GM12878 (cell line): ENCODE measurements around the gene DNAH9.

Experiments used
- BHLHE40 ChIP-seq, 2 experiments: fragments of 450-650 bp in 1 of 2; IDR thresholded peaks; 2 replicates each; pipeline ENCODE4 v1.6.1; 2011 to 2017; ENCODE audit warnings: low read depth in 2 of 2, borderline replicate concordance in 1 of 2, improper control_type of control experiment in 1 of 2, low read length in 1 of 2, mild to moderate bottlenecking in 1 of 2
- CTCF ChIP-seq, 3 experiments: IDR thresholded peaks in 2 of 3; conservative IDR thresholded peaks in 1 of 3; 2 replicates each; pipeline ENCODE4 v1.5.1; 2011; ENCODE audit warnings: low read depth in 3 of 3, low read length in 3 of 3, mild to moderate bottlenecking in 3 of 3, control low read depth in 2 of 3, moderate library complexity in 2 of 3, inconsistent platforms in 1 of 3, mixed read lengths in 1 of 3; ENCODE audit not compliant: control insufficient read depth in 2 of 3, insufficient read depth in 1 of 3; ENCODE audit errors: extremely low read depth in 1 of 3
- EZH2 ChIP-seq: IDR thresholded peaks from 2 replicates; pipeline ENCODE4 v1.6.1; 2012; ENCODE audit warnings: low read depth, mild to moderate bottlenecking, control low read depth, inconsistent platforms, low read length, borderline replicate concordance; ENCODE audit not compliant: control insufficient read depth
- GATAD2B ChIP-seq: fragments of 450-650 bp; conservative IDR thresholded peaks from 2 replicates; pipeline ENCODE4 v1.6.1; 2017; ENCODE audit warnings: low read depth, mild to moderate bottlenecking, moderate library complexity
- NBN ChIP-seq: fragments of 450-650 bp; IDR thresholded peaks from 2 replicates; pipeline ENCODE4 v1.6.1; 2016
- POLR2A ChIP-seq: IDR thresholded peaks from 2 replicates; pipeline ENCODE4 v1.6.1; 2011; ENCODE audit warnings: low read depth, mild to moderate bottlenecking, low read length
- POLR2AphosphoS5 ChIP-seq: IDR thresholded peaks from 2 replicates; pipeline ENCODE4 v1.6.1; 2011; ENCODE audit warnings: mild to moderate bottlenecking, low read length, inconsistent platforms
- REST ChIP-seq: IDR thresholded peaks from 2 replicates; pipeline ENCODE4 v1.6.1; 2012; ENCODE audit warnings: mild to moderate bottlenecking, low read depth, low read length
- SIN3A ChIP-seq: IDR thresholded peaks from 2 replicates; pipeline ENCODE4 v1.6.1; 2012; ENCODE audit warnings: low read depth, low read length, improper control_type of control experiment
- SUZ12 ChIP-seq: fragments of 200-600 bp; sonication (generic); IDR thresholded peaks from one replicate; pipeline ENCODE4 v1.6.1; 2018; ENCODE audit warnings: antibody characterized with exemption, mild to moderate bottlenecking; ENCODE audit not compliant: unreplicated experiment
- TAF1 ChIP-seq: IDR thresholded peaks from 2 replicates; pipeline ENCODE4 v1.6.1; 2011; ENCODE audit warnings: mild to moderate bottlenecking, low read depth, low read length, borderline replicate concordance
- ZBTB33 ChIP-seq: fragments of 450-650 bp; IDR thresholded peaks from 2 replicates; pipeline ENCODE4 v1.6.1; 2017; ENCODE audit warnings: mild to moderate bottlenecking
- ZSCAN29 ChIP-seq: fragments of 450-650 bp; IDR thresholded peaks from 2 replicates; pipeline ENCODE4 v1.6.1; 2017; ENCODE audit warnings: mild to moderate bottlenecking, moderate library complexity

GRCh38 chr17:11651089-11651488 is 52.8 kb downstream of the DNAH9 start:
- TF ChIP-seq REST (no peak), CTCF (IDR thresholded peaks at IDR 0.05 in 2 of 3, conservative IDR thresholded peaks at IDR 0.05 in 1 of 3; ENCODE audit: control insufficient read depth in 2 of 3, extremely low read depth in 1 of 3, insufficient read depth in 1 of 3, low read depth in 3 of 3, low read length in 3 of 3) (no peak), EZH2 (no peak), BHLHE40 (IDR thresholded peaks at IDR 0.05; ENCODE audit: borderline replicate concordance in 1 of 2, low read depth in 2 of 2, low read length in 1 of 2) (no peak), ZSCAN29 (no peak), TAF1 (no peak), POLR2A (no peak), NBN (no peak), SIN3A (no peak), ZBTB33 (no peak), POLR2AphosphoS5 (no peak), SUZ12 (no peak), GATAD2B (no peak)
